ENCODE results near the gene MPZL2. TPM values are rescaled to one million over a fixed set of nuclear protein-coding genes. Genes with fewer than 3 reads are reported as not detected.

MPZL2 gene
- polyA plus RNA-seq, 1 of the 3 experiments (the other 2 are of a cell fraction): 6.2 TPM

DNA sequence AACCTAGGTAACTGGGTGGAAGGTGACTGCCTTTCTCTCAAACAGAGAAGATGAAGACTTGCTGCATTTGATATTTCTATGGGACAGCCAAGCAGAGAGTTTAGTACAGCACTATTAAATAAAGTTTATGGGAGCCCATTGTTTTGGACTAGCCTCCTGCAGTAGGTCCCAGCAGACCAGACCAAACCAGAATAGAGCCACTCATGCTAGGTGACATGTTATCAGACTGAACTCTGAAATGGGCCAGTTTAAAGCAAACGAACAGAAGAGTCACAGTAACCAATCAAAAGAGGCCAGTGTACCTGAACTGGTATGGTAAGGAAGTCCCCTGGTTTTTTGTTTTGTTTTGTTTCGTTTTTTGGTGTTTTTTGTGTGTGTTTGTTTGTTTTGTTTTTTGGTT, 7.9 kb upstream of the MPZL2 start:
- Histone ChIP-seq H2AFZ (ENCODE audit: low read depth) (no peak overlapping the region), H3F3A (replicated peaks; ENCODE audit: insufficient read depth) (no peaks in the 10 kb centered on the region), H3K4me2 (no peak overlapping the region), H3K79me2 (ENCODE audit: insufficient read depth) (no peaks in the 10 kb centered on the region), H3K9ac (no peak overlapping the region), H3K27ac (ENCODE audit: low read depth in 2 of 2, low read length in 1 of 2) (no peak overlapping the region), H3K36me3 (replicated peaks in 1 of 2; ENCODE audit: control insufficient read depth in 1 of 2, insufficient read depth in 2 of 2, low read length in 1 of 2) (no peaks in the 10 kb centered on the region), H3K27me3 (ENCODE audit: insufficient read depth) (peaks cover 3% of the 10 kb centered on the region; the same call in 1 of the 2 replicates), H3K4me3 (ENCODE audit: low read depth in 2 of 2, low read length in 1 of 2) (no peak overlapping the region), H3K9me2 (no peaks in the 10 kb centered on the region), H4K20me1 (ENCODE audit: insufficient read depth) (no peaks in the 10 kb centered on the region), H3K4me1 (ENCODE audit: control insufficient read depth in 1 of 2, insufficient read depth in 2 of 2, low read depth in 1 of 2, low read length in 1 of 2) (peaks cover 0 to under 1% of the 10 kb centered on the region in 2 experiments; a peak in 1 of 4 replicates), H3K9me3 (no peaks in the 10 kb centered on the region)
- CTCF ChIA-PET: no interaction called here
- POLR2A ChIA-PET: no interaction called here
- TF ChIP-seq FOSL2 (IDR thresholded peaks at IDR 0.05; ENCODE audit: borderline replicate concordance, low read depth) (no peak), RAD21 (IDR thresholded peaks at IDR 0.05; ENCODE audit: low read length) (no peak), RXRA (IDR thresholded peaks at IDR 0.05; ENCODE audit: borderline replicate concordance, low read depth) (no peak), NRF1 (IDR thresholded peaks at IDR 0.05; ENCODE audit: low read depth, low read length) (no peak)
- TF ChIP-seq, protein P1, sequence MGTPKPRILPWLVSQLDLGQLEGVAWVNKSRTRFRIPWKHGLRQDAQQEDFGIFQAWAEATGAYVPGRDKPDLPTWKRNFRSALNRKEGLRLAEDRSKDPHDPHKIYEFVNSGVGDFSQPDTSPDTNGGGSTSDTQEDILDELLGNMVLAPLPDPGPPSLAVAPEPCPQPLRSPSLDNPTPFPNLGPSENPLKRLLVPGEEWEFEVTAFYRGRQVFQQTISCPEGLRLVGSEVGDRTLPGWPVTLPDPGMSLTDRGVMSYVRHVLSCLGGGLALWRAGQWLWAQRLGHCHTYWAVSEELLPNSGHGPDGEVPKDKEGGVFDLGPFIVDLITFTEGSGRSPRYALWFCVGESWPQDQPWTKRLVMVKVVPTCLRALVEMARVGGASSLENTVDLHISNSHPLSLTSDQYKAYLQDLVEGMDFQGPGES (IDR thresholded peaks at IDR 0.05; ENCODE audit: low read depth, low read length): no peak
- TF ChIP-seq, protein P2, sequence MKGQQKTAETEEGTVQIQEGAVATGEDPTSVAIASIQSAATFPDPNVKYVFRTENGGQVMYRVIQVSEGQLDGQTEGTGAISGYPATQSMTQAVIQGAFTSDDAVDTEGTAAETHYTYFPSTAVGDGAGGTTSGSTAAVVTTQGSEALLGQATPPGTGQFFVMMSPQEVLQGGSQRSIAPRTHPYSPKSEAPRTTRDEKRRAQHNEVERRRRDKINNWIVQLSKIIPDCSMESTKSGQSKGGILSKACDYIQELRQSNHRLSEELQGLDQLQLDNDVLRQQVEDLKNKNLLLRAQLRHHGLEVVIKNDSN (IDR thresholded peaks at IDR 0.05; ENCODE audit: borderline replicate concordance, low read depth): no peak
- TF ChIP-seq, protein P3, sequence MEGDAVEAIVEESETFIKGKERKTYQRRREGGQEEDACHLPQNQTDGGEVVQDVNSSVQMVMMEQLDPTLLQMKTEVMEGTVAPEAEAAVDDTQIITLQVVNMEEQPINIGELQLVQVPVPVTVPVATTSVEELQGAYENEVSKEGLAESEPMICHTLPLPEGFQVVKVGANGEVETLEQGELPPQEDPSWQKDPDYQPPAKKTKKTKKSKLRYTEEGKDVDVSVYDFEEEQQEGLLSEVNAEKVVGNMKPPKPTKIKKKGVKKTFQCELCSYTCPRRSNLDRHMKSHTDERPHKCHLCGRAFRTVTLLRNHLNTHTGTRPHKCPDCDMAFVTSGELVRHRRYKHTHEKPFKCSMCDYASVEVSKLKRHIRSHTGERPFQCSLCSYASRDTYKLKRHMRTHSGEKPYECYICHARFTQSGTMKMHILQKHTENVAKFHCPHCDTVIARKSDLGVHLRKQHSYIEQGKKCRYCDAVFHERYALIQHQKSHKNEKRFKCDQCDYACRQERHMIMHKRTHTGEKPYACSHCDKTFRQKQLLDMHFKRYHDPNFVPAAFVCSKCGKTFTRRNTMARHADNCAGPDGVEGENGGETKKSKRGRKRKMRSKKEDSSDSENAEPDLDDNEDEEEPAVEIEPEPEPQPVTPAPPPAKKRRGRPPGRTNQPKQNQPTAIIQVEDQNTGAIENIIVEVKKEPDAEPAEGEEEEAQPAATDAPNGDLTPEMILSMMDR (IDR thresholded peaks at IDR 0.05): no peak
- no peak for DNase-seq
- WGBS (ENCODE audit: low lambda C conversion rate): 6% methylated on average over 2 of the region's 2 CpGs

DNA sequence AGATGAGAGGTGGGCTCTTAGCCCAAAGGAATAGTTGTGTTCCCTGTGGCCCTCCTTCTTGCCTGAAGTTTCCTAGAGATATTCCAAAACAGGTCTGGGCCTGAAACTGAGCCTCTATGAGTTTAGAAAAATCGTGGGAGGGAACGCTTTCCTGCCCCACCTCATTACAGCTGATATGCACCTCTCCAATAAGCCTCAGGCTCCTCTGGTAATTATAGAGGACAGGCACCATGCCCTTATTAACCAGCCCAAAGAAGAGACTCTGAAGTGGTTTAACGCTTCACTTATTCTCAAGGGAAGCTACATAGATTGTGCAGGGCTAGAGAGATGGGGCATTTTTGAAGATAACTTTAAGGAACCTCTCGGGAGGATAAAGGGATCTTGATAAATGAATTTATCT, 3.4 kb upstream of the MPZL2 start:
- Histone ChIP-seq H2AFZ (ENCODE audit: low read depth) (no peak overlapping the region), H3K4me1 (ENCODE audit: control insufficient read depth in 1 of 2, insufficient read depth in 2 of 2, low read depth in 1 of 2, low read length in 1 of 2) (no peaks in the 10 kb centered on the region), H3K79me2 (ENCODE audit: insufficient read depth) (no peaks in the 10 kb centered on the region), H3K27me3 (ENCODE audit: insufficient read depth) (peaks cover 28% of the 10 kb centered on the region; the same call in 1 of the 2 replicates), H3K9me3 (no peaks in the 10 kb centered on the region), H3F3A (replicated peaks; ENCODE audit: insufficient read depth) (no peaks in the 10 kb centered on the region), H3K27ac (ENCODE audit: low read depth in 2 of 2, low read length in 1 of 2) (no peak overlapping the region), H3K4me3 (ENCODE audit: low read depth in 2 of 2, low read length in 1 of 2) (no peak overlapping the region), H3K9ac (no peak overlapping the region), H3K36me3 (replicated peaks in 1 of 2; ENCODE audit: control insufficient read depth in 1 of 2, insufficient read depth in 2 of 2, low read length in 1 of 2) (no peaks in the 10 kb centered on the region), H4K20me1 (ENCODE audit: insufficient read depth) (no peaks in the 10 kb centered on the region), H3K9me2 (no peaks in the 10 kb centered on the region), H3K4me2 (no peak overlapping the region)
- ChIA-PET CTCF (interaction anchor here (1.1 kb wide), 1 partner anchor 96 kb away, joined by 3 read pairs; no protein-coding TSS in a partner anchor), POLR2A (no interaction called here)
- DNase-seq: no peak
- WGBS (ENCODE audit: low lambda C conversion rate): 9% methylated on average over 4 of the region's 4 CpGs
- TF ChIP-seq EP300 (IDR thresholded peaks at IDR 0.05; ENCODE audit: borderline replicate concordance in 1 of 2, low read depth in 1 of 2, low read length in 1 of 2): no peak
- TF ChIP-seq, protein P4, sequence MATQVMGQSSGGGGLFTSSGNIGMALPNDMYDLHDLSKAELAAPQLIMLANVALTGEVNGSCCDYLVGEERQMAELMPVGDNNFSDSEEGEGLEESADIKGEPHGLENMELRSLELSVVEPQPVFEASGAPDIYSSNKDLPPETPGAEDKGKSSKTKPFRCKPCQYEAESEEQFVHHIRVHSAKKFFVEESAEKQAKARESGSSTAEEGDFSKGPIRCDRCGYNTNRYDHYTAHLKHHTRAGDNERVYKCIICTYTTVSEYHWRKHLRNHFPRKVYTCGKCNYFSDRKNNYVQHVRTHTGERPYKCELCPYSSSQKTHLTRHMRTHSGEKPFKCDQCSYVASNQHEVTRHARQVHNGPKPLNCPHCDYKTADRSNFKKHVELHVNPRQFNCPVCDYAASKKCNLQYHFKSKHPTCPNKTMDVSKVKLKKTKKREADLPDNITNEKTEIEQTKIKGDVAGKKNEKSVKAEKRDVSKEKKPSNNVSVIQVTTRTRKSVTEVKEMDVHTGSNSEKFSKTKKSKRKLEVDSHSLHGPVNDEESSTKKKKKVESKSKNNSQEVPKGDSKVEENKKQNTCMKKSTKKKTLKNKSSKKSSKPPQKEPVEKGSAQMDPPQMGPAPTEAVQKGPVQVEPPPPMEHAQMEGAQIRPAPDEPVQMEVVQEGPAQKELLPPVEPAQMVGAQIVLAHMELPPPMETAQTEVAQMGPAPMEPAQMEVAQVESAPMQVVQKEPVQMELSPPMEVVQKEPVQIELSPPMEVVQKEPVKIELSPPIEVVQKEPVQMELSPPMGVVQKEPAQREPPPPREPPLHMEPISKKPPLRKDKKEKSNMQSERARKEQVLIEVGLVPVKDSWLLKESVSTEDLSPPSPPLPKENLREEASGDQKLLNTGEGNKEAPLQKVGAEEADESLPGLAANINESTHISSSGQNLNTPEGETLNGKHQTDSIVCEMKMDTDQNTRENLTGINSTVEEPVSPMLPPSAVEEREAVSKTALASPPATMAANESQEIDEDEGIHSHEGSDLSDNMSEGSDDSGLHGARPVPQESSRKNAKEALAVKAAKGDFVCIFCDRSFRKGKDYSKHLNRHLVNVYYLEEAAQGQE (IDR thresholded peaks at IDR 0.05; ENCODE audit: low read depth, low read length): no peak

All from SK-N-SH (cell line).